Left renal pelvis (tissue), 4 donors: ENCODE data around the gene NIPAL4. TPM values are rescaled to one million over a fixed set of nuclear protein-coding genes. Genes with fewer than 3 reads are reported as not detected.
"Not testable (repeated sequence)": the region's sequence is repeated elsewhere in the genome, so short reads cannot be mapped to it uniquely, and the experiment has no call there.

Experiments
- DNase-seq, 4 donors: peaks; one replicate each; pipeline ENCODE4 v3.0.0-alpha.2; 2013; ENCODE audit warnings: low read depth in 4 of 4, low spot score in 3 of 4
- polyA plus RNA-seq, 4 donors: library from polyadenylated mRNA; unstranded; fragments of 120-200 nt; gene quantifications; one replicate each; pipeline ENCODE4 v1.2.1, GENCODE V29; 2013; ENCODE audit not compliant: insufficient read length in 4 of 4

Gene NIPAL4
- 1 to 10 TPM in 1 of 4 donors, under 1 TPM in 3; 0.07 to 1.8 (median 0.54) TPM for polyA plus RNA-seq

DNA sequence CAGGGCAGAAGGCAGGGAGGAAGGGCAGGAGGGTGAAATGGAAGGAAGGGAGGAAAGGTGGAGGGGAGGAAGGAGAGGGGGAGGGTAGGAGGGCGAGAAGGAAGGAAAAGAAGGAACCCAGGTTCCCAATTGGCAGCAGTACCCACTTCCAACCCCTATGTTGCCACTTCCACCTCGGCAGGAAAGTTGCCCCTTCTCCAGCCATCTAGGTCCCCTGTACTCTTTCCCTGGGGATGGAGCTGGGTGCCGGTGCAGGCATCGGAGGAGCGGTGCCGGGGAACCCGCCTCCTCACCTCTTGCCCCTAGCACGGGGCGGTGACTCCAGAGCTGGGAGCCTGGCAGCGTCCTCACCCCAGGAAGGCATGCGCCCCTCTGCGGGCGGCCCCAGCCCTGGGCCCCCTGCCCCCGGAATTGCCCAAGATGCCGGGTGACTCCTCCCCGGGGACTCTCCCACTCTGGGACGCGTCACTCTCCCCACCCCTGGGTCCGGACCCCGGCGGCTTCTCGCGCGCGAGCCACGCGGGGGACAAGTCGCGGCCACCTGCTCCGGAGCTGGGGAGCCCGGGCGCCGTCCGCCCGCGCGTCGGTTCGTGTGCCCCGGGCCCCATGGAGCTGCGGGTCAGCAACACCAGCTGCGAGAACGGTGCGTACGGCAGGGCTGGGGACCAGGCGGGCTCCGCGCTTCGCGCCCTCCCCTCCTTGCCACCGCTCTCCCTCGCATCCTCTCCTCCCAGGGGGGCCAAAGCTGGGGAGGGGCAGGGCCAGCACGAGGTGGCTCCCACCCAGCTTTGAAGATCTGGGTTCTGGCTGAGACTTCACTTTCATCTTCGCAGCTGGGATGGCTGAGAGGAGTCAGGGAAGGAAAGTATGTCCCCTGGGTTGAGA, at the start of gene NIPAL4:
Gene NIPAL4, plus strand, starts transcription at position 499 of the 885 bp plus-strand sequence. Its CDS starts 108 bp downstream, at position 607.
- DNase-seq = no peak

DNA sequence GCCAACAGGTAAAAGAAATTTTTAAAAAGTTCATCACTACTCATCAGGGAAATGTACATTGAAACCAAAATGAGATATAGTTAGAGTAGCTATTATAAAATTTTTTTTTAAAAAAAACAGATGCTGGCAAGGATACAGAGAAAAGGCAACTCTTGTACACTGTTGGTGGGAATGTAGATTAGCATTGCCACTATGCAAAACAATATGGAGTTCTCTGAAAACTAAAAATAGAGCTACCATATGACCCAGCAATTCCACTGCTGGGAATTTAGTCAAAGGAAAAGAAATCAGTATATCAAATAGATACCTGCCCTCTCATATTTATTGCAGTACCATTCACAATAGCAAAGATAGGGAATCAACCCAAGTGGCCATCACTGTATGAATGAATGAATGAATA, 44.2 kb upstream of the NIPAL4 start:
- no peak for DNase-seq

DNA sequence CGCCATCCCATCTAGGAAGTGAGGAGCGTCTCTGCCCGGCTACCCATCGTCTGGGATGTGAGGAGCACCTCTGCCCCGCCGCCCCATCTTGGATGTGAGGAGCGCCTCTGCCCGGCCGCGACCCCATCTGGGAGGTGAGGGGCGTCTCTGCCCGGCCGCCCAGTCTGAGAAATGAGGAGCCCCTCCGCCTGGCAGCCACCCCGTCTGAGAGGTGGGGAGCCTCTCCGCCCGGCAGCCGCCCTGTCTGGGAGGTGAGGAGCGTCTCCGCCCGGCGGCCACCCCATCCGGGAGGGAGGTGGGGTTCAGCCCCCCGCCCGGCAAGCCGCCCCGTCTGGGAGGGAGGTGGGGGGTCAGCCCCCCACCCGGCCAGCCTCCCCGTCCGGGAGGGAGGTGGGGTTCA, 40.5 kb upstream of the NIPAL4 start:
- DNase-seq = not testable (repeated sequence)

DNA sequence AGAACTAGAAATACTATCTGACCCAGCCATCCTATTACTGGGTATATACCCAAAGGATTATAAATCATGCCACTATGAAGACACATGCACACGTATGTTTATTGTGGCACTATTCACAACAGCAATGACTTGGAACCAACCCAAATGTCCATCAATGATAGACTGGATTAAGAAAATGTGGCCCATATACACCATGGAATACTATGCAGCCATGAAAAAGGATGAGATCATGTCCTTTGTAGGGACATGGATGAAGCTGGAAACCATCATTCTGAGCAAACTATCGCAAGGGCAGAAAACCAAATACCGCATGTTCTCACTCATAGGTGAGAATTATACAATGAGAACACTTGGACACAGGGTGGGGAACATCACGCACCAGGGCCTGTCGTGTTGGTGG, 30.1 kb upstream of the NIPAL4 start:
- not testable (repeated sequence) for DNase-seq

DNA sequence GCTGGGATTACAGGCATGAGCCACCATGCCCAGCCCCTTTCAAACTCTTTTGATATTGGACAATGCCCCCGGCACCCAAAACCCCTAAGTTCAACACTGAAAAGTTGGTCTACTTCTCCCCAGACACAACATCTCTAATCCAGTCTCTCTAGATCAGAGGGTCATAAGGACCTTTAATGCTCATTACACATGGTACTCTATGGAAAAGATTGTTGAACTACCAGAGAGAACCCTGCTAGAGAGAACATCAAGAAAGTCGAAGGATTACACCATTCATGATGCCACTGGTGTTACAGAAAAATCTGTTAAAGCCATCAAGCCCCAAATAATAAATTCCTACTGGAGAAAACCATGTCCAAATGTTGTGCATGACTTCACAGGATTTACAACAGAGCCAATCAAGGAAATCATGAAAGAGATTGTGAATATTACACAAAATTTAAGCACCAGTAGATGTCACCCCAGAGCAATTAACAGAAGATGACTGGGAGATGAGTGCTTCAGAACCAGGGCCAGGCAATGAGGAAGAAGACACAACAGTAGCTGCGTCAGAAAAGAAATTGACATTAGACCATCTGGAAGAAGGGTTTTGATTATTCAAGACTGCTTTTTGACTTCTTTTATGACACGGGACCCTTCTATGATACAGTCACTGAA, 28.3 kb upstream of the NIPAL4 start:
- DNase-seq = peak in 1 of 4 donors; percentile 18

DNA sequence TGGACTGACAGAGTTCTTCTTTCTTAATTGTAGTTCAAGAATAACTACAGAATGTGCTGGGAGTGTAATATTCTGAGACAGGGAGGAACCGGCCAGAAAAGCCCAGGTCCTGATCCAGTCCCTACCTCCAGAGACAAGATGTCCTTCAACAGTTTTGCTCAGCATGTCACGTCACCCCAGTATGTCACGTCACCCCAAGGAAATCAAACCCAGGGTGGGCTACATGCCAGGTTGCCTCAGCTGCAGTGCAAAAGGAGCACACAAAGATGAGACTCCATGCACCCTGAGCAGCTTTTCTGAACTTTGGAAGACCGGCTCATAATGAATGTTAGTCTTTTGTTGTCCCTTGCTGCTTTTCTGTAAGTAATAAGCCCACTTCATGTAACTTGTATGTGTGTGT, 25.9 kb upstream of the NIPAL4 start:
- no peak for DNase-seq

DNA sequence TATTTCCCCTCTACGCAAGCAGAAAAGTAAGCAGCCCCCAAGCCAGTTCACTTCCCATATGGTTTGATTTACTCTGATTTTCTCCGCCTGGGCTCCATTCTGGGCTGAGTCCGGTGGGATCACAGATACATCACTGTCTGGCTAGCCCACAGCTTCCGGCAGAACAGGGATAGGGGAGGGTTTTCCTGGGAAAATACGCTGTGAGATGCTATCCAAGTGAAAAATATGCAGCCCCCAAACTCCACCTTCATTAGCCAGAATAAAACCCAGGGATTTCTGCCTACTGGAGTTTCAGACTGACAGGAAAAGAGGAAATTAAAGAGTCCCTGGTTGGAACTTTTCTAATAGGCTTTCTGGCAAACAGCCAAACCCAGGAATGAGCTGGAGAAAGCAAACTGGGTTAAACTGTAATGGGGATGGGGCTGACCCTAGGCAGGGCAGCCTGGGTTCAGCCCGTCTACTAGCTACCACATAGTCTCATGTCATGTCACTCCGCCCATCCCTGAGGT, 16.9 kb upstream of the NIPAL4 start:
- no peak for DNase-seq

DNA sequence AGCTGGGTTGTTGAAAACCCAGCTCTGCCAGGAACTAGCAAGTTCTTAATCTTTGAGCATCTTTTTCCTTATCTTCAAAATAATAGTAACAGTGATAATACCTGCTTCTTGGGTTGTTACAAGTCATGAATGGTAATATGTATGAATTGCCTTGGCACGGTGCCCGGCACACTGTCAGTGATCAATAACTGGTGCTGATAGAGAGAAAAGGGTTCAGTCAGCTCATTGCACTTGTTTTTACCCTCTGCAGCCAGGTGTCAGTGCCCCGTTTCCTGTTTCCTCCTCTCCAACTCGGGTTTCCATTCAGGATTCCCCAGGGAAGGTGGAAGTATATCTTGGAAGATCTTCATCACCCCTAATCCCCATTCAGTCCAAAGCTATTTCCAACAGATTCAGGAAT, 15.8 kb upstream of the NIPAL4 start:
- DNase-seq = no peak

DNA sequence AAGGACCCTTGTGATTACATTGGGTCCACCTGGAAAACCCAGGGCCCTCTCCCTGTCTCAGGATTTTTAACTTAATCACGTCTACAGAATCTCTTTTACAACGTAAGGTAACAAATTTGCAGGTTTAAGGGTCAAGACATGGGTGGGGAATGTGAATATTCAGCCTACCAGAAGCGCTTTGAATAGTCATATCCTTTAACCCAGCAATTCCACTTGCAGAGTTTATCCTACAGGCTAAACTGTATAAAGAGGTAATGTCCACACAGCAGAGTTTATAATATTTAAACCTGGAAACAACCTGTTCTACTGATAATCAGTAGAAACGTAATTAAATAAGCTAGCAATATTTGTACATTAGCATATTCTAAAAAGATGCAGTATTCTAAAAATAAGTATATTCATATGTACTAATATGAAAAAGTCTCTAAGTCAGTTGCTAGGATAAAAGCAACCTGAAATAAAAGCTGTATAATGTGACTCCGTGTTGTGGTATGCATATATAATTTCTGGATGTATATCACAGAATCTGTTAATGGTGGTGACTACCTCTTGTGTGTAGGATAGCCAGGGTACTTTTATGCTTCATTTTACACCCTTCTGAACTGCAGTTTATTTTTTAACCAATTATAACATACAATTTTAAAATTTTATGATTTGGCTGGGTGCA, 14.1 kb upstream of the NIPAL4 start:
- no peak for DNase-seq

DNA sequence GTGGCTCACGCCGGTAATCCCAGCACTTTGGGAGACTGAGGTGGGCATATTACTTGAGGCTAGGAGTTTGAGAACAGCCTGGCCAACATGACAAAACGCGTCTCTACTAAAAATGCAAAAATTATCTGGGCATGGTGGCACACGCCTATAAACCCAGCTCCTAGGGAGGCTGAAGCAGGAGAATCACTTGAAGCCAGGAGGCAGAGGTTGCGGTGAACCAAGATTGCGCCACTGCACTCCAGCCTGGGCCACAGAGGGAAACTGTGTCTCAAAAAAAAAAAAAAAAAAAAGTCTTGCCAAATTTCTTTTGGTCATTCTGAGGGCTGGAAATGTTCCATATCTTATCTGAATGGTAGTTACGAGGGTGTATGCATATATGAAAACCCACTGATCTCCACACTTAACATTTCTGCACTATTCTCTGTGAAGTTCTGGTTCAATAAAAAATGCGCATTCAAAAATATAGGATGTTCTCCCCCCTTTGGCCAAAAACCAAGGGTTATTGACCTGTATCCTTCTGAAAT, 13.5 kb upstream of the NIPAL4 start:
- DNase-seq = no peak

DNA sequence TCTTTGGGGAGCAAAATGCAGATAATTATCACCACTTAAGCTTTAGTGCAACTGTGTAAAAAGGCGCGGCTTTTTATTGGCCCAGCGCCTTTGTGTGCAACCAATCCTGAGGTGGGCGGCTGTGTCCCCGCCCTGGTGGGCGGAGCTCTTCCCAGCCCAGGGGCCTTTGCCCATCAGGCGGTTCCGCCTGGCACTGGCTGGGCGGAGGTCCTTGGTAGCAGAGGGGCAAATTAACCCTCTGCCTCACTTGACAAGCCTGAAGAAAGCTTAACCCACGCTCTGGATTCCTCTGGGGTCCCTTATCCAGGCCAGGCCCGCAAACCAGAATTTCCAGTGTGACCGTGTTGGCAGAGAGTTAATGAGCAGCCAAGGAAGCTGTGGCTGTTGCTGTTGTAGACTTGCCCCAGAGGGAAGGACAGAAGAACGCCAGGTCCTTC, 12.8 kb upstream of the NIPAL4 start:
- DNase-seq = peak in 2 of 4 donors; percentile 56 to 63

DNA sequence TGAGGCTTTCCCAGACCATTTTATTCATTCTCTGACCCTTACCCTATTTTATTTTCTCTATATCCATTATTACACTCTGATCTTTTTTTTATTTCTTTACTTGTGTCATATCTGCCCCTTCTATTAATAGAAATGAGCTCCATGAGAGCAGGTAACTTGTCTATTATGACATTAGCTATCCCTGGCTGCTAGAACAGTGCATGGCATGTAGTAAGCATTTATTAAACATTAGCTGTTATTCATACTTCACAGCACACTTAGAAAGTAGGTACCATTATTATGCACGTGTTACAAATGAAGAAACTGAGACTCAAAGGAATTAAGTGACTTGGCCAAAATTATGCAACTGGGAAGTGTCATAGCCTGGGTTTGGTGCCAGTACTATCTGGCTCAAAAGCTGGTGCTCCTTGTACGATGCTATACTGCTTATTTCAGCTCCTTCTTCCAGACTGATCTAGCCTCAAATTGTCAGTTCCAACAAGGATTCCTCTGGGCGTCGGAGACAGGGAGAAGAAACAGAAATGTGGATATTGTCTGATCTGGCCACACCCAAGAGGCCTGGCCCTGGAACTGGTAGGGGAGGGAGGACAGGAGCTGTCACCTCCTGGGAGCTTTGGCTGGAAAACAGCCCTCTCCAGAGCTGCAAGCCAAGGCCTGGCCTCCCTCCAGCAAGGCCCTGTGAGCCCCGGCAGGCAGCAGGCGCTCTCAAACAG, 10.8 kb upstream of the NIPAL4 start:
- DNase-seq = no peak

DNA sequence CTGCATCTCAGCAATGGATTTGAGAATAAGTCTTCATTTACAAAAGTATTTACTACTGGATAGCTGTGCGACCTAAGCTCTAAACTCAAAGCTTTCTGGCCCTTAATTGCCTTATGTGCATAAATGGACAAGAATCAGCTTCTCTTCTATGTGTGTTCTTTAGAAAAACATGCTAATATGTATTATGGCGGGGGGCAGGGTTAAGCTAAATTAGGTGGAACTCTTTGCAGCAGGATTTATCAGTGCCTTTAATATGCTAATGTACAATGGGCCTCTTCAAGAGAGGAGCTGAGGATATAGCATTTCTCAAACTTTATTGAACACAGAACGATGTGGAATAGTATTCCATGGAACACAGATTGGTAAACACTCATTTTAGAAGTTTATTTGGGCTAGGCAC, 10.0 kb upstream of the NIPAL4 start:
- no peak for DNase-seq

DNA sequence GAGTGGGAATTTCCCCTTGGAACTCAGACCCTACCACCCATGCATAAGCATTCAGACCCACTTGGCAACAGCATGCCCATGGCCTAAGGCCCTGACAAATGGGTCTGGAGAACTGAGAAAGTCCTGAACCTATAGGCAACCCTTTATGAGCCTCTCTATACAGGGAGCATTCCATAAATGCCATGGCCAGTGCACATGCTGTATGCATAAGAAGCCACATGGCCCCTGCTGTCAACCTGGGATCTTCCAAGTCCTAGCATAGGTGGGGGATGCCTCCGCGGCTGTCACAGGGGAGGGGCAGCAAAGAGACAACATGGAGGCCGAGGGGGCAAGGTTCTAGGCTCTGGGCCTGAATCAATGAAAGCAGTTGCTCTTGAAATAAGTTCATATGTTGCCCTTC, 8.2 kb upstream of the NIPAL4 start:
- DNase-seq = no peak

DNA sequence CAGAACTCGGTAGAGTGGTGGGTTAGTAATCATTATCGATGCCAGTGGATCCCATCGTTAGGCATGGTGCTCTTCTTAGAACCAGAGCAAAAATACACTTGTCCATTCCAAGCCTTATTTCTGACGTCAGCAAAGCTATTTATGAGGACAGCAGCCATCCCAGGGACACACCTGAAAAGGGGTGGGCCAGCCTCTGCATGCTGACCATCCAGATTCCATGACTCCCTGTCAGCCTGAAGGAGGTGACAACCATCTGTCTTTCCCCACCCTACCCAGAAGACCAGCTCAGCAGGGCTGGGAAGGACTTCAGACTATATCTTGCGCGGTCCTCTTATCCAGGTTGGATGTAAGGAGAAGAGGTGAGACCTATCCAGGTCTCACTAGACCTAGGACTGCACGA, 5.7 kb upstream of the NIPAL4 start:
- no peak for DNase-seq

DNA sequence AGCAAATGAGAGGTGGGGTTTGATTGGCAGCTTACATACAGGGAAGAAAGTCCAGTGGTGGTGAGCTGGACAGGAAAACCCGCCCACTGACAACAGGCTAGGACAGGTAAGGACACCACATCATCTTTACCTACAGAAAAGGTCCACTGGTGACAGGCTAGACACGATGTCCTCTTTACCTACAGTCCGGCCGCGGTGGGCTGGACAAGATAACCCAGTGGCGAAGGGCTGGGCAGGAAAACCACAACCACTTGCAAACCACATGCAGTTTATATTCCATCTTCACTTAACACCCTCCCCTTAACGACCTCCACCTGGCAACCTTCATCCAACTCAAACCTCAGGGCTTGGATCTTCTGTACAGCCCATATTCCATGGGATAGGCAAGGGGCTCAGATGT, 5.0 kb upstream of the NIPAL4 start:
- DNase-seq = no peak

DNA sequence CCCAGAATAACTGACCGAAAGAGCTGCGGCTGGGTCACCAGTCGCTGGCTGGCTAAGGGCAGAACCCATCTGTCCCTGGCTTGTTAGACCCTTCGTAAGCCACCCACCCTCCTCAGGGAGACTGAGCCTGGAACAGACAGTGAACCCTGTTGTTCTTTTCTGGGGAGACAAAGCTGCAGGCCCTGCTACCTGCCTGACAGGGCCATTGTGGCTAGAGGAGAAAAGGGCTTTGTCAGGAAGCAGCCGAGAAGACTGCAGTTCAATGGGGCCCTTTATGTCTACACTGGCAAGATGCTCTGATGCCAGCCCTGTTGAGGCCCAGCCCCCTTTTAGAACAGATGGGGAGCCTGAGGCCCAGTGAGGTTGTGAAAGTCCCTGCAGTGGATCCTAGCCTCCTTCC, 3.7 kb upstream of the NIPAL4 start:
- no peak for DNase-seq

DNA sequence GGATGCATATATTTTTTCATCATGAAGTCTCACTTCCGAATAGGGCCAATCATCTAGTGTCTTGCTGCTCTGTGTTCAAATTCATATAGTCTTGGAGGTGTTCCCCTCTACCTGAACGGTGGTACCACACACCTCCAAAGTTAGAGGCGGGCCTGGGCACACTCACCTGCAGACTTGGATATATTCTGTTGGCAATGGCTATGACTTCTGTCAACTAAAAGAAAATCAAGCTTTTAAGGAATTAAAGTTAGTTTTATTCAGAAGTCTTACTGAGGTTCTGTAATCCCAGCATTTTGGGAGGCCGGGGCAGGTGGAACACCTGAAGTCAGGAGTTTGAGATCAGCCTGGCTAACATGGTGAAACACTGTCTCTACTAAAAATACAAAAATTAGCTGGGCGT, 2.6 kb upstream of the NIPAL4 start:
- DNase-seq = no peak

DNA sequence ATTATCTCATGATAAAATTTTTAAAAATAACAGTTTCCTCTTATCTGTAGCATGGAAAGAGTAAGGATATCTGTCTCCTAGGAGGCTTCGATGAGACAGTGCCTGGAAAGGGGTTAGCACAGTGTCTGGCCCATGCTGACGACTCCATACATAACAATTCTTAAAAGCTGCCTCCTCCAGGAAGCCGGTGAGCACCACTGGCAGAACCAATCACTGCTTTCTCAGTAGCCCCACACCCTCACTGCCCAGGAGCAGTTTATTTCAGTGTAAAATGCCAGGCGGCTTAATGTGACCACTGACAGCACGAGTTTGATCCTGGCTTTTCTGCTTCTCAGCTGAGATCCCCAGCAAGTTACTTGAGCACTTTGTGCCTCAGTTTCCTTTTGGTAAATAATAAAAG, 1.2 kb upstream of the NIPAL4 start:
- DNase-seq = no peak
